WTC11 (cell line): ENCODE measurements around the gene ABHD11.

Experiments used
- NR2C2 ChIP-seq: sonication (generic); formaldehyde crosslinking; IDR thresholded peaks from 2 replicates; pipeline ENCODE4 v1.8.0; 2022; ENCODE audit warnings: mild to moderate bottlenecking, missing genetic modification reagents
- ZNF121 ChIP-seq: sonication (generic); formaldehyde crosslinking; IDR thresholded peaks from 2 replicates; pipeline ENCODE4 v1.8.0; 2023; ENCODE audit warnings: missing genetic modification reagents
- TF ChIP-seq, protein P1 (sequence below): fragments of 200-600 bp; IDR thresholded peaks from 2 replicates; pipeline ENCODE4 v1.8.0; 2022; ENCODE audit warnings: antibody characterized with exemption
- TF ChIP-seq, protein P2 (sequence below): sonication (generic); formaldehyde crosslinking; conservative IDR thresholded peaks from 2 replicates; pipeline ENCODE4 v1.8.1; 2023; ENCODE audit warnings: mild to moderate bottlenecking, low read depth, missing genetic modification reagents, moderate library complexity

- TF ChIP-seq, protein P1, sequence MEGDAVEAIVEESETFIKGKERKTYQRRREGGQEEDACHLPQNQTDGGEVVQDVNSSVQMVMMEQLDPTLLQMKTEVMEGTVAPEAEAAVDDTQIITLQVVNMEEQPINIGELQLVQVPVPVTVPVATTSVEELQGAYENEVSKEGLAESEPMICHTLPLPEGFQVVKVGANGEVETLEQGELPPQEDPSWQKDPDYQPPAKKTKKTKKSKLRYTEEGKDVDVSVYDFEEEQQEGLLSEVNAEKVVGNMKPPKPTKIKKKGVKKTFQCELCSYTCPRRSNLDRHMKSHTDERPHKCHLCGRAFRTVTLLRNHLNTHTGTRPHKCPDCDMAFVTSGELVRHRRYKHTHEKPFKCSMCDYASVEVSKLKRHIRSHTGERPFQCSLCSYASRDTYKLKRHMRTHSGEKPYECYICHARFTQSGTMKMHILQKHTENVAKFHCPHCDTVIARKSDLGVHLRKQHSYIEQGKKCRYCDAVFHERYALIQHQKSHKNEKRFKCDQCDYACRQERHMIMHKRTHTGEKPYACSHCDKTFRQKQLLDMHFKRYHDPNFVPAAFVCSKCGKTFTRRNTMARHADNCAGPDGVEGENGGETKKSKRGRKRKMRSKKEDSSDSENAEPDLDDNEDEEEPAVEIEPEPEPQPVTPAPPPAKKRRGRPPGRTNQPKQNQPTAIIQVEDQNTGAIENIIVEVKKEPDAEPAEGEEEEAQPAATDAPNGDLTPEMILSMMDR, result no peak
- TF ChIP-seq NR2C2 (CRISPR knock-in tag) (no peak), ZNF121 (CRISPR knock-in tag) (0 out of 2 replicates have a peak, but pooled peaks have one; percentile 56)
- TF ChIP-seq, protein P2, sequence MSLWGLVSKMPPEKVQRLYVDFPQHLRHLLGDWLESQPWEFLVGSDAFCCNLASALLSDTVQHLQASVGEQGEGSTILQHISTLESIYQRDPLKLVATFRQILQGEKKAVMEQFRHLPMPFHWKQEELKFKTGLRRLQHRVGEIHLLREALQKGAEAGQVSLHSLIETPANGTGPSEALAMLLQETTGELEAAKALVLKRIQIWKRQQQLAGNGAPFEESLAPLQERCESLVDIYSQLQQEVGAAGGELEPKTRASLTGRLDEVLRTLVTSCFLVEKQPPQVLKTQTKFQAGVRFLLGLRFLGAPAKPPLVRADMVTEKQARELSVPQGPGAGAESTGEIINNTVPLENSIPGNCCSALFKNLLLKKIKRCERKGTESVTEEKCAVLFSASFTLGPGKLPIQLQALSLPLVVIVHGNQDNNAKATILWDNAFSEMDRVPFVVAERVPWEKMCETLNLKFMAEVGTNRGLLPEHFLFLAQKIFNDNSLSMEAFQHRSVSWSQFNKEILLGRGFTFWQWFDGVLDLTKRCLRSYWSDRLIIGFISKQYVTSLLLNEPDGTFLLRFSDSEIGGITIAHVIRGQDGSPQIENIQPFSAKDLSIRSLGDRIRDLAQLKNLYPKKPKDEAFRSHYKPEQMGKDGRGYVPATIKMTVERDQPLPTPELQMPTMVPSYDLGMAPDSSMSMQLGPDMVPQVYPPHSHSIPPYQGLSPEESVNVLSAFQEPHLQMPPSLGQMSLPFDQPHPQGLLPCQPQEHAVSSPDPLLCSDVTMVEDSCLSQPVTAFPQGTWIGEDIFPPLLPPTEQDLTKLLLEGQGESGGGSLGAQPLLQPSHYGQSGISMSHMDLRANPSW (CRISPR knock-in tag), result no peak
Observed at GRCh38 chr7:73770002-73770859, 31.6 kb upstream of the ABHD11 start, which contains the start of gene CLDN3.
